Measurements from ENCODE around the gene TASOR2. TPM values are rescaled to one million over a fixed set of nuclear protein-coding genes. Genes with fewer than 3 reads are reported as not detected.

Gene TASOR2
- total and polyA plus RNA-seq, 2 donors from 2014 or later = 3.9 to 58.8 TPM

DNA sequence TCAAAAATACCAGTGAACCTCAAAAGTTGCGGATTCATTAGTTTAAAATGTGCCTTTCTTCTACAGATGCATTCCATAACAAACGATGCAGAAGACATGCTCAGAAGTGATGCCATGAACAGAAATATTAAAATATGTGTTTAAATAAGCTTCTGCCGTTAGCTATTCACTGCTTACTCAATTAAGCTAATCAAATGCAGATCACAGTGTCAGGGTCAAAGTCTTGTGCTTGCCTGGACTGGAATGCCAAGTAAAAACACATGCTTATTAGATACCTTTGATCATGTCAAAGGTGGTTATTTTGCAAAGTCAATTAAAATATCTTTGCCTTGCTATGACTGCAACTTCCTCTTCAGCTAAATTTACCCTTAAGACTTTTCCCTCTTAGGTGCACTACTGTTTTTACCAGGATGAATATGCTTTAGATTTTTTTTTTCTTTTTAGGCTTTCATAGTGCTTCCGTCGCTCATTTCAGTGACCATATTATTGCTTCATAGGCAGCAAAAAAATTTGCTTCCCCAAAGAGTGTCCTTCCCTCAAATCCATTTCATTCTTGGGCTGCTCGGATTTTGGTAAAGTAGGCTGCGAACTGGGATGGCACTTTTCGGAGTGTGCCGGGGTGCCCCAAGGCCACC lies 19.1 kb upstream of the TASOR2 start:
- Histone ChIP-seq H3K36me3 (ENCODE audit: control insufficient read depth in 2 of 3, insufficient read depth in 3 of 3, low read length in 3 of 3) (no peaks in the 10 kb centered on the region), H3K4me3 (ENCODE audit: low read length in 3 of 3) (peak overlapping the region; percentile 51 to 87 (median 77)), H3K9ac (ENCODE audit: low read length in 3 of 3) (peak overlapping the region; percentile 17 to 37 (median 30)), H3K9me3 (ENCODE audit: control insufficient read depth in 2 of 3, insufficient read depth in 1 of 3, low read length in 3 of 3) (no peaks in the 10 kb centered on the region), H3K27me3 (ENCODE audit: control insufficient read depth, insufficient read depth, low read length) (no peaks in the 10 kb centered on the region), H3K4me1 (ENCODE audit: control insufficient read depth in 2 of 3, insufficient read depth in 2 of 3, low read depth in 1 of 3, low read length in 3 of 3) (peaks cover 0 to 23% (median 8%) of the 10 kb centered on the region in 3 donors), H3K27ac (ENCODE audit: low read depth in 2 of 2, low read length in 2 of 2) (peak overlapping the region; percentile 79 to 87)
- FAIRE-seq (no peak), DNase-seq (peak in 2 of 5 donors; percentile 22 to 33)
- TF ChIP-seq, protein P1, sequence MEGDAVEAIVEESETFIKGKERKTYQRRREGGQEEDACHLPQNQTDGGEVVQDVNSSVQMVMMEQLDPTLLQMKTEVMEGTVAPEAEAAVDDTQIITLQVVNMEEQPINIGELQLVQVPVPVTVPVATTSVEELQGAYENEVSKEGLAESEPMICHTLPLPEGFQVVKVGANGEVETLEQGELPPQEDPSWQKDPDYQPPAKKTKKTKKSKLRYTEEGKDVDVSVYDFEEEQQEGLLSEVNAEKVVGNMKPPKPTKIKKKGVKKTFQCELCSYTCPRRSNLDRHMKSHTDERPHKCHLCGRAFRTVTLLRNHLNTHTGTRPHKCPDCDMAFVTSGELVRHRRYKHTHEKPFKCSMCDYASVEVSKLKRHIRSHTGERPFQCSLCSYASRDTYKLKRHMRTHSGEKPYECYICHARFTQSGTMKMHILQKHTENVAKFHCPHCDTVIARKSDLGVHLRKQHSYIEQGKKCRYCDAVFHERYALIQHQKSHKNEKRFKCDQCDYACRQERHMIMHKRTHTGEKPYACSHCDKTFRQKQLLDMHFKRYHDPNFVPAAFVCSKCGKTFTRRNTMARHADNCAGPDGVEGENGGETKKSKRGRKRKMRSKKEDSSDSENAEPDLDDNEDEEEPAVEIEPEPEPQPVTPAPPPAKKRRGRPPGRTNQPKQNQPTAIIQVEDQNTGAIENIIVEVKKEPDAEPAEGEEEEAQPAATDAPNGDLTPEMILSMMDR (IDR thresholded peaks at IDR 0.05; ENCODE audit: borderline replicate concordance, extremely low read depth, insufficient read depth) = no peak
- intact Hi-C loops (cut with DNase I) = no loop called here

DNA sequence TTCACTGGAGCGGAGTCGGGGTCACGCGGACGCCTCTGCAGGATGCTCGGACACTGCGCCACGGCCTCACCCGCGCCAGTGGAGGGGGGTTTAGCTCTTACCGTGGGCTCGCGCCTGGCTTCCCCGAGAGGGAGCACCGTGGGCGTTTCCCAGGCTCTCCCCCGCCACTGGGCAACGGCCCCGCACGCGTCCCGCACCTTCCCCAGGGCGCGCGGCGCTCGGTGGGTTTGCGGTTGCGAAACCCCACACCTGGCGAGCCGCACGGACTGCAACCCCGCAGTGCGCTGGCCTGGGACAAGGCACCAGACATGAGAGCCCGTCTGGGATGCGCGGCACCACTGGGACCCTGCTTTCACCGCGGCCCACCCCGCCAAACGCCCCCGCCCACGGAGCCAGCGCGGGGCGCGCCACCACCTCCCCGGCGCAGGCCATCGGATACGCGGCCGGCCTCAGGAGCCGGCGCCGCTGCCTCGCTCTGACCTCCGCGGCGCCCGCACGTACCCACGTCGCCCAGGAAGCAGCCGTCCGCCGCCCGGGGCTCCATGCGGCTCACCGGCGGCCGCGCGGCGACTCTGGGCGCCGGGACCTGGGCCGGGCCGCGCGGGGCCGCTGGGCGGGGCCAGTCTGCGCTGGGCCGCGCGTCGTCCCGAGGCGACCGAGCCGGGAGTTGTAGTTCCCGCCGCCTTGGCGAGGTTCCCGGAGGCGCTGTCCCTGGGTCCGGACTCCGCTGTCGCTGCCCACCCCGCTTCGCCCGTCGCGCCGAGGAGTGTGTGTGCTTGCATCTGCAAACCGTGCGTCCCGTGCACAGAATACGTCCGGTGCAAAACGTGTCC lies 18.4 kb upstream of the TASOR2 start, which contains the start of gene ASB13:
TSS of gene ASB13 (minus strand) at position 588 of the 833 bp plus-strand sequence. CDS start at position 544, 44 bp downstream.
- Histone ChIP-seq H3K9ac (ENCODE audit: low read length in 3 of 3) (peak within 1 kb of the TSS; percentile 17 to 93 (median 37)), H3K4me3 (ENCODE audit: low read length in 3 of 3) (peak within 1 kb of the TSS; percentile 78 to 98 (median 87)), H3K36me3 (ENCODE audit: control insufficient read depth in 2 of 3, insufficient read depth in 3 of 3, low read length in 3 of 3) (no peaks in the 10 kb centered on the region), H3K27me3 (ENCODE audit: control insufficient read depth, insufficient read depth, low read length) (no peaks in the 10 kb centered on the region), H3K9me3 (ENCODE audit: control insufficient read depth in 2 of 3, insufficient read depth in 1 of 3, low read length in 3 of 3) (no peaks in the 10 kb centered on the region), H3K4me1 (ENCODE audit: control insufficient read depth in 2 of 3, insufficient read depth in 2 of 3, low read depth in 1 of 3, low read length in 3 of 3) (peaks cover 0 to 18% (median 6%) of the 10 kb centered on the region in 3 donors), H3K27ac (ENCODE audit: low read depth in 2 of 2, low read length in 2 of 2) (peak within 1 kb of the TSS; percentile 79 to 87)
- no peak for FAIRE-seq
- TF ChIP-seq, protein P1 (IDR thresholded peaks at IDR 0.05; ENCODE audit: borderline replicate concordance, extremely low read depth, insufficient read depth) = no peak
- peak; percentile 68 to 93 (median 83) for DNase-seq
- intact Hi-C loops (cut with DNase I) = no loop called here

DNA sequence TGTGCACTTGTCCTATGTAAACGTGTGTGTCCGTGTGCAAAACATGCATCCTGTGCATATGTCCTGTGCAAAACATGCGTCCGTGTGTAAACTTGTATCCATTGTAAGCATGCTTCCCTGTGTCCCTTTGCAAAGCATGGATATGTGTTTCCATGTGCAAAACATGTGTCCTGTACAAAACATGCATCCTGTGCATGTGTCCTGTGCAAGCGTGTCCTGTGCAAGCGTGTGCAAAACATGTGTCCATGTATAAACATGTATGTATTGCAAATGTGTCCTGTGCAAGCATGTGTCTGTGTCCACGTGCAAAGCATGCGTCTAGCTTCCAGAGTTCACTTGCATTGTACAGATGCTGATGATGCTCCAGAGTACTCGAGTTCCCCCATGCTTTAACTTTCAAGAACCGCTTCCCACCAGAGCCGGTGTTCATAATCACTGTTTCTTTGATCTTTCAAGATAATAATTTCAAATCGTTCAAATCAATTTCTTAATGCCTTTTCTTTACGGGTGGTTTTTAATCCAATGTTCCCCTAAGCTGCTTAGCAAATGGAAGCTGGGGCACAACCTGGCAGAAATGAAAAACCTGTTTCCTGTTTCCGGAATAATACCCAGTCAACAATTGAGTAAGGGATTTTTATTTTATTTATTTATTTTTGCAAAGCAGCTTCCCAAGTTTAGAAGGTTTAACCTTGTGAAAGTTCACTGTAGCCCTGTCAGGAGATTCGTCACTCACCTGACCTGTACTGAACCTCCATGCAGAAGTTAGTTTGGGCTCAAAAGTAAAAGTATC lies 17.6 kb upstream of the TASOR2 start:
- Histone ChIP-seq H3K27me3 (ENCODE audit: control insufficient read depth, insufficient read depth, low read length) (no peaks in the 10 kb centered on the region), H3K4me3 (ENCODE audit: low read length in 3 of 3) (peak overlapping the region; percentile 78 to 98 (median 87)), H3K9me3 (ENCODE audit: control insufficient read depth in 2 of 3, insufficient read depth in 1 of 3, low read length in 3 of 3) (no peaks in the 10 kb centered on the region), H3K36me3 (ENCODE audit: control insufficient read depth in 2 of 3, insufficient read depth in 3 of 3, low read length in 3 of 3) (no peaks in the 10 kb centered on the region), H3K9ac (ENCODE audit: low read length in 3 of 3) (peak overlapping the region in 1 of 3 donors; percentile 93), H3K27ac (ENCODE audit: low read depth in 2 of 2, low read length in 2 of 2) (no peak overlapping the region), H3K4me1 (ENCODE audit: control insufficient read depth in 2 of 3, insufficient read depth in 2 of 3, low read depth in 1 of 3, low read length in 3 of 3) (peaks cover 0 to 18% (median 6%) of the 10 kb centered on the region in 3 donors)
- FAIRE-seq = no peak
- TF ChIP-seq, protein P1 (IDR thresholded peaks at IDR 0.05; ENCODE audit: borderline replicate concordance, extremely low read depth, insufficient read depth) = no peak
- intact Hi-C loops (cut with DNase I) = no loop called here
- DNase-seq = no peak

Data from kidney (tissue), 14 donors.